Testis (tissue), 3 donors: Measurements from ENCODE around the gene TNRC18. TPM values are rescaled to one million over a fixed set of nuclear protein-coding genes. Genes with fewer than 3 reads are reported as not detected.
"Not testable (repeated sequence)": the region's sequence is repeated elsewhere in the genome, so short reads cannot be mapped to it uniquely, and the experiment has no call there.

Source experiments
- DNase-seq: peaks from one replicate; pipeline ENCODE4 v3.0.0-alpha.2; 2019
- H3K27ac ChIP-seq, 2 donors: fragments of 200-600 bp; sonication (generic); one replicate each; pipeline ENCODE4 v1.5.1; 2019
- H3K27me3 ChIP-seq: fragments of 200-600 bp; sonication (generic); one replicate; pipeline ENCODE4 v1.5.1; 2019
- H3K36me3 ChIP-seq: fragments of 200-600 bp; sonication (generic); one replicate; pipeline ENCODE4 v1.5.1; 2017; ENCODE audit warnings: low read depth; ENCODE audit errors: missing control alignments
- H3K4me1 ChIP-seq: fragments of 200-600 bp; sonication (generic); one replicate; pipeline ENCODE4 v1.5.1; 2019
- H3K4me3 ChIP-seq, 2 donors: fragments of 200-600 bp; sonication (generic); one replicate each; pipeline ENCODE4 v1.5.1; 2017 to 2019
- H3K9me3 ChIP-seq: fragments of 200-600 bp; sonication (generic); one replicate; pipeline ENCODE4 v1.5.1; 2017
- CTCF ChIP-seq, 3 experiments: fragments of 450-650 bp in 2 of 3; fragments of 200-600 bp in 1 of 3; sonication (generic) in 1 of 3; IDR thresholded peaks; one replicate each; pipeline ENCODE4 v1.5.1; 2016 to 2019; ENCODE audit warnings: antibody characterized with exemption in 3 of 3, mild to moderate bottlenecking in 2 of 3, moderate library complexity in 1 of 3
- POLR2A ChIP-seq: fragments of 450-650 bp; IDR thresholded peaks from one replicate; pipeline ENCODE4 v1.6.1; 2017; ENCODE audit warnings: antibody characterized with exemption, mild to moderate bottlenecking, moderate library complexity
- WGBS, 2 donors: methylation state at CpG; one replicate each; pipeline ENCODE4 v1.1.5; 2018; 5-methylcytosine and 5-hydroxymethylcytosine counted together
- intact Hi-C: fragments of 100-400 bp; cut with DNase I; formaldehyde crosslinking; loops from one replicate; pipeline ENCODE4 v1.15.1; 2023; ENCODE audit warnings: low total_unique reads
- polyA plus RNA-seq: library from polyadenylated mRNA; stranded (reverse); fragments of 350-450 nt; fragmentation: Illumina TruSeq; extraction: RNeasy Lipid Tissue Mini Kit (QIAGEN cat#74804); gene quantifications from one replicate; pipeline ENCODE4 v1.2.3, GENCODE V29; 2014; ENCODE audit warnings: low read depth, low replicate concordance; ENCODE audit not compliant: insufficient read depth
- total RNA-seq, 2 donors: library from RNA; depleted of rRNA; stranded (reverse); fragments of >200 nt; gene quantifications; one replicate each; pipeline ENCODE4 v1.2.3, GENCODE V29; 2016

Gene TNRC18
- total and polyA plus RNA-seq, 3 donors from 2014 or later, result 56.2 to 128 (median 117) TPM

GRCh38 chr7:5279734-5280133 lies 143.9 kb downstream of the TNRC18 start:
- Histone ChIP-seq H3K9me3 (no peaks in the 10 kb centered on the region), H3K4me3 (no peak overlapping the region), H3K27ac (no peak overlapping the region), H3K4me1 (peaks cover 6% of the 10 kb centered on the region), H3K27me3 (no peaks in the 10 kb centered on the region), H3K36me3 (no peaks in the 10 kb centered on the region)
- WGBS, 2 donors, result 80 to 89% methylated on average over 4 of the region's 4 CpGs
- intact Hi-C loops, result no loop called here
- no peak for TF ChIP-seq CTCF (IDR thresholded peaks at IDR 0.05)
- TF ChIP-seq POLR2A, result no peak
- DNase-seq, result no peak

GRCh38 chr7:5278766-5279165 lies 144.9 kb downstream of the TNRC18 start:
- H3K36me3 ChIP-seq, result no peaks in the 10 kb centered on the region
- 81 to 87% methylated on average over 7 of the region's 7 CpGs for WGBS, 2 donors
- H3K27me3 ChIP-seq, result no peaks in the 10 kb centered on the region
- TF ChIP-seq POLR2A, result no peak
- no peak for TF ChIP-seq CTCF (IDR thresholded peaks at IDR 0.05)
- H3K9me3 ChIP-seq, result no peaks in the 10 kb centered on the region
- no peak overlapping the region for H3K4me3 ChIP-seq
- intact Hi-C loops, result no loop called here
- H3K4me1 ChIP-seq, result peaks cover 6% of the 10 kb centered on the region
- DNase-seq, result no peak
- no peak overlapping the region for H3K27ac ChIP-seq

GRCh38 chr7:5276611-5277010 lies 147.0 kb downstream of the TNRC18 start:
- WGBS, 2 donors, result 90 to 92% methylated on average over 13 to 15 of the region's 15 CpGs
- no peaks in the 10 kb centered on the region for H3K27me3 ChIP-seq
- H3K27ac ChIP-seq, result no peak overlapping the region
- H3K9me3 ChIP-seq, result no peaks in the 10 kb centered on the region
- H3K4me3 ChIP-seq, result no peak overlapping the region
- intact Hi-C loops, result no loop called here
- H3K4me1 ChIP-seq, result no peaks in the 10 kb centered on the region
- no peaks in the 10 kb centered on the region for H3K36me3 ChIP-seq
- DNase-seq, result no peak
- TF ChIP-seq CTCF (IDR thresholded peaks at IDR 0.05), result no peak

GRCh38 chr7:5276123-5276522 lies 147.5 kb downstream of the TNRC18 start:
- H3K4me3 ChIP-seq, intact Hi-C loops, DNase-seq, H3K27ac ChIP-seq, H3K9me3 ChIP-seq, H3K27me3 ChIP-seq, H3K4me1 ChIP-seq, H3K36me3 ChIP-seq: not testable (repeated sequence)
- WGBS, 2 donors, result 88 to 100% methylated on average over 6 to 14 of the region's 14 CpGs

GRCh38 chr7:5275510-5275909 lies 148.1 kb downstream of the TNRC18 start:
- intact Hi-C loops, H3K4me1 ChIP-seq, H3K27me3 ChIP-seq, H3K9me3 ChIP-seq, H3K4me3 ChIP-seq, H3K36me3 ChIP-seq, H3K27ac ChIP-seq: not testable (repeated sequence)
- DNase-seq, result peak; percentile 61
- 39 to 50% methylated on average over 5 to 6 of the region's 10 CpGs for WGBS, 2 donors

- H3K4me3 ChIP-seq, H3K36me3 ChIP-seq, H3K27me3 ChIP-seq, H3K4me1 ChIP-seq, H3K9me3 ChIP-seq, H3K27ac ChIP-seq, intact Hi-C loops: not testable (repeated sequence)
- DNase-seq, result peak; percentile 47
- 47 to 51% methylated on average over 2 to 10 of the region's 11 CpGs for WGBS, 2 donors
These were observed 148.6 kb downstream of the TNRC18 start for GRCh38 chr7:5274985-5275431.
